GM23338 (cell line): ENCODE measurements around the gene WWOX. TPM values are rescaled to one million over a fixed set of nuclear protein-coding genes. Genes with fewer than 3 reads are reported as not detected.

Source experiments
- ATAC-seq: fragments of 200-7000 bp; cut with Tn5 transposase; 3 replicates; pipeline ENCODE4 v1.9.1; 2020
- DNase-seq: peaks from one replicate; pipeline ENCODE4 v3.0.0-alpha.2; 2015; ENCODE audit warnings: low spot score
- H2AFZ ChIP-seq: fragments of 200-600 bp; sonication (generic); 2 replicates; pipeline ENCODE4 v1.8.0; 2016; ENCODE audit warnings: antibody characterized with exemption, mild to moderate bottlenecking, moderate library complexity
- H3F3A ChIP-seq: fragments of 200-600 bp; sonication (generic); replicated peaks from 2 replicates; pipeline ENCODE4 v1.8.0; 2017; ENCODE audit warnings: antibody characterized with exemption, mixed run types, low read depth
- H3K27ac ChIP-seq: fragments of 200-600 bp; sonication (generic); 2 replicates; pipeline ENCODE4 v1.6.1; 2016; ENCODE audit warnings: low read depth
- H3K27me3 ChIP-seq: fragments of 200-600 bp; sonication (generic); 2 replicates; pipeline ENCODE4 v1.8.0; 2016; ENCODE audit warnings: mild to moderate bottlenecking, mixed run types, moderate library complexity; ENCODE audit not compliant: insufficient read depth
- H3K36me3 ChIP-seq: fragments of 200-600 bp; sonication (generic); 2 replicates; pipeline ENCODE4 v1.8.0; 2016; ENCODE audit warnings: mild to moderate bottlenecking; ENCODE audit not compliant: insufficient read depth
- H3K4me1 ChIP-seq: fragments of 200-600 bp; sonication (generic); 2 replicates; pipeline ENCODE4 v1.8.0; 2016; ENCODE audit warnings: mild to moderate bottlenecking, moderate library complexity; ENCODE audit not compliant: insufficient read depth
- H3K4me2 ChIP-seq: fragments of 200-600 bp; sonication (generic); 2 replicates; pipeline ENCODE4 v1.7.1; 2017; ENCODE audit warnings: mixed run types
- H3K4me3 ChIP-seq: fragments of 200-600 bp; sonication (generic); 2 replicates; pipeline ENCODE4 v1.6.1; 2016; ENCODE audit warnings: mixed run types
- H3K79me2 ChIP-seq: fragments of 200-600 bp; sonication (generic); replicated peaks from 2 replicates; pipeline ENCODE4 v1.8.0; 2017; ENCODE audit warnings: mild to moderate bottlenecking; ENCODE audit not compliant: insufficient read depth
- H3K9me2 ChIP-seq: fragments of 200-600 bp; sonication (generic); 2 replicates; pipeline ENCODE4 v1.8.0; 2017; ENCODE audit not compliant: insufficient read depth
- H4K20me1 ChIP-seq: fragments of 200-600 bp; sonication (generic); replicated peaks from 2 replicates; pipeline ENCODE4 v1.8.0; 2017; ENCODE audit warnings: mild to moderate bottlenecking; ENCODE audit not compliant: insufficient read depth
- H3K27ac Mint-ChIP-seq: 2 replicates; pipeline ENCODE4 v1.8.0; 2020; ENCODE audit warnings: inconsistent platforms, mild to moderate bottlenecking, moderate library complexity, mixed read lengths
- H3K27me3 Mint-ChIP-seq: 3 replicates; pipeline ENCODE4 v1.8.0; 2022; ENCODE audit warnings: low read depth, mild to moderate bottlenecking, moderate library complexity, mixed read lengths, inconsistent platforms; ENCODE audit not compliant: insufficient read depth, poor library complexity
- H3K36me3 Mint-ChIP-seq: 3 replicates; pipeline ENCODE4 v1.8.0; 2021; ENCODE audit warnings: low read depth, mild to moderate bottlenecking, inconsistent platforms, moderate library complexity, mixed read lengths
- H3K4me1 Mint-ChIP-seq: 3 replicates; pipeline ENCODE4 v1.8.0; 2020; ENCODE audit warnings: mild to moderate bottlenecking, inconsistent platforms, mixed read lengths
- H3K4me3 Mint-ChIP-seq: 3 replicates; pipeline ENCODE4 v1.8.0; 2021; ENCODE audit warnings: moderate library complexity, mild to moderate bottlenecking, inconsistent platforms, mixed read lengths
- H3K9me3 Mint-ChIP-seq: 3 replicates; pipeline ENCODE4 v1.8.0; 2020; ENCODE audit warnings: moderate library complexity, mild to moderate bottlenecking, inconsistent platforms, mixed read lengths
- CREB1 ChIP-seq: fragments of 250-450 bp; sonication (Bioruptor Pico); IDR thresholded peaks from 2 replicates; pipeline ENCODE4 v1.5.0; 2020; ENCODE audit warnings: low read depth, mild to moderate bottlenecking, moderate library complexity
- CTCF ChIP-seq, 2 experiments: fragments of 200-600 bp in 1 of 2; sonication (generic) in 1 of 2; conservative IDR thresholded peaks; 2 replicates each; pipeline versions ENCODE4 v1.5.1 to v1.6.1; 2016 to 2017; ENCODE audit warnings: antibody characterized with exemption in 2 of 2, low read depth in 2 of 2, mild to moderate bottlenecking in 2 of 2, moderate library complexity in 1 of 2
- EZH2 ChIP-seq: fragments of 200-600 bp; sonication (generic); IDR thresholded peaks from one replicate; pipeline ENCODE4 v1.8.0; 2017; ENCODE audit warnings: antibody characterized with exemption, mild to moderate bottlenecking, low read depth; ENCODE audit not compliant: unreplicated experiment
- EZH2phosphoT487 ChIP-seq: fragments of 200-600 bp; sonication (generic); IDR thresholded peaks from one replicate; pipeline ENCODE4 v1.8.1; 2018; ENCODE audit warnings: antibody characterized with exemption; ENCODE audit not compliant: unreplicated experiment
- JUNB ChIP-seq: IDR thresholded peaks from one replicate; pipeline ENCODE4 v1.6.1; 2016; ENCODE audit warnings: antibody characterized with exemption; ENCODE audit not compliant: unreplicated experiment
- NANOG ChIP-seq: IDR thresholded peaks from 2 replicates; pipeline ENCODE4 v1.6.1; 2016; ENCODE audit warnings: antibody characterized with exemption, borderline replicate concordance
- POLR2AphosphoS5 ChIP-seq: IDR thresholded peaks from 2 replicates; pipeline ENCODE4 v1.6.1; 2016; ENCODE audit warnings: antibody characterized with exemption, low read depth
- REST ChIP-seq: IDR thresholded peaks from one replicate; pipeline ENCODE4 v1.6.1; 2018; ENCODE audit warnings: antibody characterized with exemption; ENCODE audit not compliant: unreplicated experiment
- STAT1 ChIP-seq: IDR thresholded peaks from one replicate; pipeline ENCODE4 v1.6.1; 2016; ENCODE audit warnings: antibody characterized with exemption; ENCODE audit not compliant: unreplicated experiment
- ZNF114 ChIP-seq: fragments of 250-450 bp; sonication (Bioruptor Pico); IDR thresholded peaks from 2 replicates; pipeline ENCODE4 v1.5.0; 2020; ENCODE audit warnings: mild to moderate bottlenecking, moderate library complexity
- ZNF331 ChIP-seq: fragments of 250-450 bp; sonication (Bioruptor Pico); IDR thresholded peaks from 2 replicates; pipeline ENCODE4 v1.5.0; 2020; ENCODE audit warnings: low read depth, mild to moderate bottlenecking, moderate library complexity
- polyA plus RNA-seq: library from polyadenylated mRNA; unstranded; fragments of >200 nt; fragmentation: Nextera tagmentation; extraction: Ambion mirVana; gene quantifications from 2 replicates; pipeline ENCODE4 v1.2.1, GENCODE V29; 2016
- total RNA-seq: library from RNA; depleted of rRNA; stranded (reverse); fragments of >200 nt; shearing (Covaris generic); gene quantifications from 2 replicates; pipeline ENCODE4 v1.2.3, GENCODE V29; 2014
- TF ChIP-seq, protein P1 (sequence below): fragments of 250-450 bp; sonication (Bioruptor Pico); IDR thresholded peaks from 2 replicates; pipeline ENCODE4 v1.5.0; 2020; ENCODE audit warnings: mild to moderate bottlenecking, moderate library complexity
- TF ChIP-seq, protein P2 (sequence below): IDR thresholded peaks from 2 replicates; pipeline ENCODE4 v1.6.1; 2016; ENCODE audit warnings: antibody characterized with exemption

WWOX gene
- total and polyA plus RNA-seq, 2 experiments from 2014 or later = 10.0 to 19.3 TPM

- Mint-ChIP-seq H3K27me3 (peaks cover 8% of the 10 kb centered on the region), H3K9me3 (no peaks in the 10 kb centered on the region), H3K4me3 (no peak overlapping the region), H3K27ac (no peak overlapping the region), H3K4me1 (peaks cover 8% of the 10 kb centered on the region; the same call in 2 of the 3 replicates), H3K36me3 (no peaks in the 10 kb centered on the region)
- Histone ChIP-seq H3K4me3 (no peak overlapping the region), H3K36me3 (no peaks in the 10 kb centered on the region), H4K20me1 (no peaks in the 10 kb centered on the region), H3K4me2 (no peak overlapping the region), H2AFZ (no peak overlapping the region), H3K27me3 (no peaks in the 10 kb centered on the region), H3K79me2 (no peaks in the 10 kb centered on the region), H3K4me1 (no peaks in the 10 kb centered on the region; the same call in 1 of the 2 replicates), H3F3A (no peaks in the 10 kb centered on the region), H3K9me2 (no peaks in the 10 kb centered on the region), H3K27ac (no peak overlapping the region)
- TF ChIP-seq, protein P1, sequence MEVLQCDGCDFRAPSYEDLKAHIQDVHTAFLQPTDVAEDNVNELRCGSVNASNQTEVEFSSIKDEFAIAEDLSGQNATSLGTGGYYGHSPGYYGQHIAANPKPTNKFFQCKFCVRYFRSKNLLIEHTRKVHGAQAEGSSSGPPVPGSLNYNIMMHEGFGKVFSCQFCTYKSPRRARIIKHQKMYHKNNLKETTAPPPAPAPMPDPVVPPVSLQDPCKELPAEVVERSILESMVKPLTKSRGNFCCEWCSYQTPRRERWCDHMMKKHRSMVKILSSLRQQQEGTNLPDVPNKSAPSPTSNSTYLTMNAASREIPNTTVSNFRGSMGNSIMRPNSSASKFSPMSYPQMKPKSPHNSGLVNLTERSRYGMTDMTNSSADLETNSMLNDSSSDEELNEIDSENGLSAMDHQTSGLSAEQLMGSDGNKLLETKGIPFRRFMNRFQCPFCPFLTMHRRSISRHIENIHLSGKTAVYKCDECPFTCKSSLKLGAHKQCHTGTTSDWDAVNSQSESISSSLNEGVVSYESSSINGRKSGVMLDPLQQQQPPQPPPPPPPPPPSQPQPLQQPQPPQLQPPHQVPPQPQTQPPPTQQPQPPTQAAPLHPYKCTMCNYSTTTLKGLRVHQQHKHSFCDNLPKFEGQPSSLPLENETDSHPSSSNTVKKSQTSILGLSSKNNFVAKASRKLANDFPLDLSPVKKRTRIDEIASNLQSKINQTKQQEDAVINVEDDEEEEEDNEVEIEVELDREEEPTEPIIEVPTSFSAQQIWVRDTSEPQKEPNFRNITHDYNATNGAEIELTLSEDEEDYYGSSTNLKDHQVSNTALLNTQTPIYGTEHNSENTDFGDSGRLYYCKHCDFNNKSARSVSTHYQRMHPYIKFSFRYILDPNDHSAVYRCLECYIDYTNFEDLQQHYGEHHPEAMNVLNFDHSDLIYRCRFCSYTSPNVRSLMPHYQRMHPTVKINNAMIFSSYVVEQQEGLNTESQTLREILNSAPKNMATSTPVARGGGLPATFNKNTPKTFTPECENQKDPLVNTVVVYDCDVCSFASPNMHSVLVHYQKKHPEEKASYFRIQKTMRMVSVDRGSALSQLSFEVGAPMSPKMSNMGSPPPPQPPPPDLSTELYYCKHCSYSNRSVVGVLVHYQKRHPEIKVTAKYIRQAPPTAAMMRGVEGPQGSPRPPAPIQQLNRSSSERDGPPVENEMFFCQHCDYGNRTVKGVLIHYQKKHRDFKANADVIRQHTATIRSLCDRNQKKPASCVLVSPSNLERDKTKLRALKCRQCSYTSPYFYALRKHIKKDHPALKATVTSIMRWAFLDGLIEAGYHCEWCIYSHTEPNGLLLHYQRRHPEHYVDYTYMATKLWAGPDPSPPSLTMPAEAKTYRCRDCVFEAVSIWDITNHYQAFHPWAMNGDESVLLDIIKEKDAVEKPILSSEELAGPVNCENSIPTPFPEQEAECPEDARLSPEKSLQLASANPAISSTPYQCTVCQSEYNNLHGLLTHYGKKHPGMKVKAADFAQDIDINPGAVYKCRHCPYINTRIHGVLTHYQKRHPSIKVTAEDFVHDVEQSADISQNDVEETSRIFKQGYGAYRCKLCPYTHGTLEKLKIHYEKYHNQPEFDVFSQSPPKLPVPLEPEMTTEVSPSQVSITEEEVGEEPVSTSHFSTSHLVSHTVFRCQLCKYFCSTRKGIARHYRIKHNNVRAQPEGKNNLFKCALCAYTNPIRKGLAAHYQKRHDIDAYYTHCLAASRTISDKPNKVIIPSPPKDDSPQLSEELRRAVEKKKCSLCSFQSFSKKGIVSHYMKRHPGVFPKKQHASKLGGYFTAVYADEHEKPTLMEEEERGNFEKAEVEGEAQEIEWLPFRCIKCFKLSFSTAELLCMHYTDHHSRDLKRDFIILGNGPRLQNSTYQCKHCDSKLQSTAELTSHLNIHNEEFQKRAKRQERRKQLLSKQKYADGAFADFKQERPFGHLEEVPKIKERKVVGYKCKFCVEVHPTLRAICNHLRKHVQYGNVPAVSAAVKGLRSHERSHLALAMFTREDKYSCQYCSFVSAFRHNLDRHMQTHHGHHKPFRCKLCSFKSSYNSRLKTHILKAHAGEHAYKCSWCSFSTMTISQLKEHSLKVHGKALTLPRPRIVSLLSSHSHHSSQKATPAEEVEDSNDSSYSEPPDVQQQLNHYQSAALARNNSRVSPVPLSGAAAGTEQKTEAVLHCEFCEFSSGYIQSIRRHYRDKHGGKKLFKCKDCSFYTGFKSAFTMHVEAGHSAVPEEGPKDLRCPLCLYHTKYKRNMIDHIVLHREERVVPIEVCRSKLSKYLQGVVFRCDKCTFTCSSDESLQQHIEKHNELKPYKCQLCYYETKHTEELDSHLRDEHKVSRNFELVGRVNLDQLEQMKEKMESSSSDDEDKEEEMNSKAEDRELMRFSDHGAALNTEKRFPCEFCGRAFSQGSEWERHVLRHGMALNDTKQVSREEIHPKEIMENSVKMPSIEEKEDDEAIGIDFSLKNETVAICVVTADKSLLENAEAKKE = no peak
- TF ChIP-seq POLR2AphosphoS5 (no peak), STAT1 (no peak), ZNF331 (CRISPR knock-in tag) (no peak), REST (no peak), EZH2 (no peak), ZNF114 (CRISPR knock-in tag) (no peak), JUNB (no peak), EZH2phosphoT487 (no peak), CTCF (conservative IDR thresholded peaks at IDR 0.05; ENCODE audit: low read depth in 2 of 2) (no peak), NANOG (no peak), CREB1 (CRISPR knock-in tag) (no peak)
- TF ChIP-seq, protein P2, sequence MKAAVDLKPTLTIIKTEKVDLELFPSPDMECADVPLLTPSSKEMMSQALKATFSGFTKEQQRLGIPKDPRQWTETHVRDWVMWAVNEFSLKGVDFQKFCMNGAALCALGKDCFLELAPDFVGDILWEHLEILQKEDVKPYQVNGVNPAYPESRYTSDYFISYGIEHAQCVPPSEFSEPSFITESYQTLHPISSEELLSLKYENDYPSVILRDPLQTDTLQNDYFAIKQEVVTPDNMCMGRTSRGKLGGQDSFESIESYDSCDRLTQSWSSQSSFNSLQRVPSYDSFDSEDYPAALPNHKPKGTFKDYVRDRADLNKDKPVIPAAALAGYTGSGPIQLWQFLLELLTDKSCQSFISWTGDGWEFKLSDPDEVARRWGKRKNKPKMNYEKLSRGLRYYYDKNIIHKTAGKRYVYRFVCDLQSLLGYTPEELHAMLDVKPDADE = no peak
- DNase-seq = no peak
- no peak for ATAC-seq
Measured at GRCh38 chr16:79018650-79019429, 919.4 kb downstream of the WWOX start.
